ENCODE data around the gene SETD1B.

SETD1B gene

GRCh38 chr12:121810234-121810817 is 6.5 kb downstream of the SETD1B start:
- no peak for DNase-seq

GRCh38 chr12:121810833-121811433 is 7.1 kb downstream of the SETD1B start:
- no peak for DNase-seq

GRCh38 chr12:121811434-121812319 is 7.9 kb downstream of the SETD1B start:
- DNase-seq, result peak; percentile 61

- DNase-seq, result peak; percentile 42
Observed at GRCh38 chr12:121812320-121812871, 8.6 kb downstream of the SETD1B start.

GRCh38 chr12:121812921-121813896 is 9.4 kb downstream of the SETD1B start:
- no peak for DNase-seq

GRCh38 chr12:121813951-121814350 is 10.1 kb downstream of the SETD1B start:
- no peak for DNase-seq

GRCh38 chr12:121814429-121815119 is 10.8 kb downstream of the SETD1B start:
- DNase-seq, result no peak

GRCh38 chr12:121815263-121815662 is 11.5 kb downstream of the SETD1B start:
- DNase-seq, result no peak

- no peak for DNase-seq
Observed at GRCh38 chr12:121816925-121817647, 13.3 kb downstream of the SETD1B start.

- DNase-seq, result no peak
Observed at GRCh38 chr12:121817648-121818043, 13.8 kb downstream of the SETD1B start.

GRCh38 chr12:121819212-121819949 is 15.6 kb downstream of the SETD1B start:
- no peak for DNase-seq

- no peak for DNase-seq
Observed at GRCh38 chr12:121820056-121820455, 16.2 kb downstream of the SETD1B start.

- no peak for DNase-seq
Observed at GRCh38 chr12:121822393-121823100, 18.7 kb downstream of the SETD1B start.

- no peak for DNase-seq
Observed at GRCh38 chr12:121823101-121823726, 19.4 kb downstream of the SETD1B start.

GRCh38 chr12:121823727-121824115 is 19.9 kb downstream of the SETD1B start:
- DNase-seq, result no peak

- no peak for DNase-seq
Observed at GRCh38 chr12:121825041-121825523, 21.3 kb downstream of the SETD1B start.

GRCh38 chr12:121826318-121827150 is 22.7 kb downstream of the SETD1B start:
- no peak for DNase-seq

Measured in NCI-H2107 (cell line).